ENCODE measurements around the gene OSBPL10. TPM values are rescaled to one million over a fixed set of nuclear protein-coding genes. Genes with fewer than 3 reads are reported as not detected.

OSBPL10 gene
- total and polyA plus RNA-seq, 3 donors from 2014 or later, result 113 to 175 (median 160) TPM

DNA sequence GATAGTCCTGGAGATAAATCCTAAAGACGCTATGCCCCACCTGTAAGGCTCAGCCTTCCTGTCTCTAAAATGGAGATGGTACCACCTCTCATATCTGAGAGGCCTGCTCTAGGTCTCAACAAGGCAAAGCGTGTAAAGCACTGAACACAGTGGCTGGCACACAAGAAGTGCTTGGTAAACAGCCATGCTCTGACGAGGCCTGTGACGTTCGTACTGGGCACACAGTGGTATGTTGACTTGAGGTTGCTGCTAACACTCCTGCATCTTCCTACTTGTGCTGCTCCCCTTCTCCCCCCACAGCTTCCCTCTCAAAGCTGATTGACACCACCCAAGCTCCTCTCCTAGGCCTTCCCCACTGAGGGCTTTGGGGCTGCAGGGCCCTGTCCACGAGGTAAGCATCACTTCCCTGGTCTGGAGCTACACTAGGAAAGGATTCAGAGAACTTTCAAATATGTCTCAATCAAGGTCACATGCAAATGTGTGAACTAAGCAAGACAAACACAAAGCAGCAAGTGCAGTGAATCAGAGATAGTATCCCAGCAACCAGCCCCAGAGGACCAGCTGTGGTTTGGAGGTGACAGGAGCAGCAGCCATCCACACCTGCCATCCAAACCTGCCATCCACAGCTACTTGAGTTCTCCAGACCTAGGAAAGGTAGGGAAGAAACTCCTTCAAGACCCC, 270.8 kb downstream of the OSBPL10 start:
- H3K27me3 ChIP-seq, result no peaks in the 10 kb centered on the region
- no peak for DNase-seq
- 61 to 78% methylated on average over 3 to 6 of the region's 6 CpGs for WGBS, 2 donors
- H3K27ac ChIP-seq, result no peak overlapping the region
- TF ChIP-seq POLR2A (IDR thresholded peaks at IDR 0.05) (no peak), CTCF (IDR thresholded peaks at IDR 0.05) (no peak)
- no peak overlapping the region for H3K4me3 ChIP-seq
- no peaks in the 10 kb centered on the region for H3K9me3 ChIP-seq
- H3K4me1 ChIP-seq, result peaks cover under 1% of the 10 kb centered on the region
- no peaks in the 10 kb centered on the region for H3K36me3 ChIP-seq (ENCODE audit: low read depth, missing control alignments)
- intact Hi-C loops (cut with DNase I; ENCODE audit: low total_unique reads), result no loop called here

- H3K4me3 ChIP-seq, result no peak overlapping the region
- intact Hi-C loops (cut with DNase I; ENCODE audit: low total_unique reads), result no loop called here
- H3K27me3 ChIP-seq, result no peaks in the 10 kb centered on the region
- 85 to 94% methylated on average over 4 of the region's 4 CpGs for WGBS, 2 donors
- DNase-seq, result no peak
- H3K36me3 ChIP-seq (ENCODE audit: low read depth, missing control alignments), result no peaks in the 10 kb centered on the region
- H3K4me1 ChIP-seq, result peaks cover 8% of the 10 kb centered on the region
- H3K9me3 ChIP-seq, result no peaks in the 10 kb centered on the region
- no peak for TF ChIP-seq POLR2A (IDR thresholded peaks at IDR 0.05)
- no peak for TF ChIP-seq CTCF (IDR thresholded peaks at IDR 0.05)
- H3K27ac ChIP-seq, result no peak overlapping the region
Observed at GRCh38 chr3:31709526-31709925, 271.5 kb downstream of the OSBPL10 start.

DNA sequence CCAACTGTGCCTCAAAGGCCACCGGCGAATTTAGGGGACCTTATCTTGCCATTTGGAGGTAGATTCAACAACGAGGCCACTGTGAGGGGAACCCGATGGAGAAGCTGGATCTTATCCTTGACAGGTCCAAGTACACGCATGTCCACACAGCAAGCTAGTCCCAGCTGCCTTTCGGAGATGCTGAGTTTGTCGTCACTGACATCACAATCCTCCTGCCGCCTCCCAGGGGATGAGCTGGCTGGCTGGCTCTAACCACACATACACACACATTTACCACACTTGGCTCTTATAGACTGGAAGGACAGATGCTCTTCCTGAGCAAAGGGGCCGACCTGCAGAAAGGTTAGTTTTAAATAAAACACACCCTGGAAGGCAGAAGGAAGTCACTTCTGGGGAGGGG, 272.1 kb downstream of the OSBPL10 start:
- peaks cover 13% of the 10 kb centered on the region for H3K4me1 ChIP-seq
- H3K27ac ChIP-seq, result no peak overlapping the region
- intact Hi-C loops (cut with DNase I; ENCODE audit: low total_unique reads), result no loop called here
- H3K4me3 ChIP-seq, result no peak overlapping the region
- TF ChIP-seq POLR2A (IDR thresholded peaks at IDR 0.05) (no peak), CTCF (IDR thresholded peaks at IDR 0.05) (no peak)
- 75 to 81% methylated on average over 4 to 9 of the region's 9 CpGs for WGBS, 2 donors
- no peaks in the 10 kb centered on the region for H3K27me3 ChIP-seq
- H3K9me3 ChIP-seq, result no peaks in the 10 kb centered on the region
- H3K36me3 ChIP-seq (ENCODE audit: low read depth, missing control alignments), result no peaks in the 10 kb centered on the region
- no peak for DNase-seq

- no peak for DNase-seq
- intact Hi-C loops (cut with DNase I; ENCODE audit: low total_unique reads), result no loop called here
- Histone ChIP-seq H3K4me1 (peaks cover 13% of the 10 kb centered on the region), H3K4me3 (no peak overlapping the region), H3K27me3 (no peaks in the 10 kb centered on the region), H3K9me3 (no peaks in the 10 kb centered on the region), H3K36me3 (ENCODE audit: low read depth, missing control alignments) (no peaks in the 10 kb centered on the region), H3K27ac (no peak overlapping the region)
- TF ChIP-seq CTCF (IDR thresholded peaks at IDR 0.05) (no peak), POLR2A (IDR thresholded peaks at IDR 0.05) (no peak)
Observed at GRCh38 chr3:31707286-31707685, 273.8 kb downstream of the OSBPL10 start.

GRCh38 chr3:31705736-31706135, 275.3 kb downstream of the OSBPL10 start:
- no peak overlapping the region for H3K4me3 ChIP-seq
- no peaks in the 10 kb centered on the region for H3K36me3 ChIP-seq (ENCODE audit: low read depth, missing control alignments)
- DNase-seq, result no peak
- H3K27ac ChIP-seq, result no peak overlapping the region
- no peaks in the 10 kb centered on the region for H3K9me3 ChIP-seq
- intact Hi-C loops (cut with DNase I; ENCODE audit: low total_unique reads), result no loop called here
- TF ChIP-seq CTCF (IDR thresholded peaks at IDR 0.05) (no peak), POLR2A (IDR thresholded peaks at IDR 0.05) (no peak)
- H3K4me1 ChIP-seq, result peaks cover 13% of the 10 kb centered on the region
- WGBS, 2 donors, result 61 to 75% methylated on average over 4 of the region's 4 CpGs
- H3K27me3 ChIP-seq, result no peaks in the 10 kb centered on the region
